ENCODE data around the gene POLR2M. TPM values are rescaled to one million over a fixed set of nuclear protein-coding genes. Genes with fewer than 3 reads are reported as not detected.

The POLR2M gene
- polyA plus RNA-seq, 1 experiment: 126 TPM

DNA sequence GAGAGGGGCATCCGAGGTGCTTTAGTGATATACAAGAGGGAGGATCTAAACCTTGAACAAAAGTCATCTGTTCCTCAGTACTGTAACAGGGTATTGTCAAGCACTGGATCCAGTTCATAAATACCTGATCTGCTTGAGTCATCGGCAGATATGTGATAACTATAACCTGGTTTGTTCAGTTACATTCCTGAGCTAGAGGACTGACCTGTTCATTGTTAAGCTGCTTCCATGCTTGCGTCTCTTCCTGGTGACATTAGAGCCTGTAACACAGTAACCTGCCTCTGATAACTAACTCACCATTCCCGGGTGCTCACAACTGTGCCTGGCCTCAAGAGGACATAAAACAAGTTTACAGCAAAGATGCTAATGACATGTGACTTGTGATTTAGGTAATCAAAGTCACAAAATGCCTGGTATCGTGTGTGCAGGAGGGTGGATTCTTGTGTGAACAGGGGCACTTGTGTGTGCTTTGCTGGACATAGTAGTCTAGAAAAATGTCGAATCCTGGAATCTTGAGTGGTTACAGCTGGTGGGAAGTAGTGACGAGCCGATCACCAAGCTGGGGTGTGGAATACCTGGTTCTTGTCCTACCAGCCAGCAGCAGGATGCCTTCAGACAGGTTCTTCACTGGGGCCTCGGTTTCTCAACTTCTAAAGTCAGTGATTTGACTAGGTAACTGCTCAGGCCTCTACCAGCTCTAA, 30.9 kb upstream of the POLR2M start:
- Histone ChIP-seq H3K36me3 (ENCODE audit: control insufficient read depth, insufficient read depth, low read length) (no peaks in the 10 kb centered on the region), H3K27me3 (ENCODE audit: control insufficient read depth, insufficient read depth, low read length) (no peaks in the 10 kb centered on the region), H3K4me3 (ENCODE audit: low read depth, low read length) (no peak overlapping the region)
- ChIA-PET CTCF (no interaction called here), POLR2A (no interaction called here)
- DNase-seq (ENCODE audit: low read depth): no peak
- TF ChIP-seq CTCF (IDR thresholded peaks at IDR 0.05; ENCODE audit: insufficient read depth, low read depth, low read length): no peak

DNA sequence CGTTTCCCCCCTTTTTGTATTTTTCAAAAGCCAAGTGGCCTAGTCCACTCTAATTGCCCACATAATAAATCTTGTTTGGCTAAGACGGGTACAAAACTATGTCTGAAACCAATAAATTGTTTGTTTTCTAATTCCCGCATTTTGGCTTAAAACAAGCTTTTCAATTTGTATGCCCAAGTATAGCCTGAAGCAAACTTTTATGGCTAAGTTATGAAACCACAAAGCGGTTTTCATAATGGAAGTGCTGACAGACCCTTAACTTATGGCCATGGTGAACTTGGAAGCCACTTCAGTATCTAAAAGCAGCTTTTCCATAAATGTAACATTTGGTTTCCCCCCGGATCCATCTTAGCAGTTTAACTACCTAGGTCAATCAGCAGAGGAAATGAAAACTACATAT, 29.9 kb upstream of the POLR2M start:
- DNase-seq (ENCODE audit: low read depth): no peak
- CTCF ChIA-PET: interaction anchor here (1.1 to 1.7 kb wide), 2 partner anchors 185 to 390 kb away, joined by 4 read pairs; no protein-coding TSS in a partner anchor
- no peaks in the 10 kb centered on the region for H3K36me3 ChIP-seq (ENCODE audit: control insufficient read depth, insufficient read depth, low read length)
- no peaks in the 10 kb centered on the region for H3K27me3 ChIP-seq (ENCODE audit: control insufficient read depth, insufficient read depth, low read length)
- no peak overlapping the region for H3K4me3 ChIP-seq (ENCODE audit: low read depth, low read length)
- POLR2A ChIA-PET: interaction anchor here (0.6 kb wide), 1 partner anchor 457 kb away, joined by 3 read pairs; no protein-coding TSS in a partner anchor
- no peak for TF ChIP-seq CTCF (IDR thresholded peaks at IDR 0.05; ENCODE audit: insufficient read depth, low read depth, low read length)

- Histone ChIP-seq H3K4me3 (ENCODE audit: low read depth, low read length) (no peak overlapping the region), H3K27me3 (ENCODE audit: control insufficient read depth, insufficient read depth, low read length) (no peaks in the 10 kb centered on the region), H3K36me3 (ENCODE audit: control insufficient read depth, insufficient read depth, low read length) (no peaks in the 10 kb centered on the region)
- POLR2A ChIA-PET: no interaction called here
- CTCF ChIA-PET: interaction anchor here (0.9 to 1.7 kb wide), 5 partner anchors 20 to 389 kb away, joined by 3 to 4 read pairs (median 3); no protein-coding TSS in a partner anchor
- TF ChIP-seq CTCF (IDR thresholded peaks at IDR 0.05; ENCODE audit: insufficient read depth, low read depth, low read length): no peak
- DNase-seq (ENCODE audit: low read depth): no peak
These were observed 29.3 kb upstream of the POLR2M start for GRCh38 chr15:57677204-57677603.

GRCh38 chr15:57680021-57680420, 26.5 kb upstream of the POLR2M start:
- ChIA-PET CTCF (interaction anchor here (0.8 to 1.1 kb wide), 2 partner anchors 12 to 53 kb away, joined by 3 to 4 read pairs; no protein-coding TSS in a partner anchor), POLR2A (no interaction called here)
- H3K27me3 ChIP-seq (ENCODE audit: control insufficient read depth, insufficient read depth, low read length): no peaks in the 10 kb centered on the region
- no peaks in the 10 kb centered on the region for H3K36me3 ChIP-seq (ENCODE audit: control insufficient read depth, insufficient read depth, low read length)
- no peak overlapping the region for H3K4me3 ChIP-seq (ENCODE audit: low read depth, low read length)
- peak; percentile 39 for DNase-seq (ENCODE audit: low read depth)
- no peak for TF ChIP-seq CTCF (IDR thresholded peaks at IDR 0.05; ENCODE audit: insufficient read depth, low read depth, low read length)

GRCh38 chr15:57681011-57681410, 25.5 kb upstream of the POLR2M start:
- ChIA-PET CTCF (no interaction called here), POLR2A (no interaction called here)
- Histone ChIP-seq H3K4me3 (ENCODE audit: low read depth, low read length) (no peak overlapping the region), H3K36me3 (ENCODE audit: control insufficient read depth, insufficient read depth, low read length) (no peaks in the 10 kb centered on the region), H3K27me3 (ENCODE audit: control insufficient read depth, insufficient read depth, low read length) (no peaks in the 10 kb centered on the region)
- no peak for DNase-seq (ENCODE audit: low read depth)
- TF ChIP-seq CTCF (IDR thresholded peaks at IDR 0.05; ENCODE audit: insufficient read depth, low read depth, low read length): no peak

All from BJ (cell line).